ENCODE measurements around the gene SOWAHD. TPM values are rescaled to one million over a fixed set of nuclear protein-coding genes. Genes with fewer than 3 reads are reported as not detected.

The SOWAHD gene
- total and polyA plus RNA-seq, 2 donors (not counting 1 experiment from before 2014, with no cell fraction given) = 3.8 to 14.9 TPM

- Mint-ChIP-seq H3K4me1 (peaks cover 28% of the 10 kb centered on the region), H3K27ac (peak overlapping the region; percentile 46), H3K9me3 (ENCODE audit: insufficient read depth) (no peaks in the 10 kb centered on the region), H3K27me3 (no peaks in the 10 kb centered on the region), H3K4me3 (no peak overlapping the region)
- ChIA-PET CTCF (no interaction called here), POLR2A (no interaction called here)
- Histone ChIP-seq H3K79me2 (ENCODE audit: control insufficient read depth, insufficient read depth, low read length) (peaks cover 10% of the 10 kb centered on the region), H3K4me1 (ENCODE audit: control insufficient read depth in 2 of 2, insufficient read depth in 2 of 2, low read length in 2 of 2) (peaks cover 4 to 15% of the 10 kb centered on the region in 2 donors), H3K4me3 (ENCODE audit: control extremely low read depth in 1 of 5, extremely low read depth in 1 of 5, insufficient read depth in 1 of 5, low read depth in 2 of 5, low read length in 4 of 5) (no peak overlapping the region), H3K36me3 (replicated peaks in 1 of 2; ENCODE audit: control extremely low read depth in 1 of 2, control insufficient read depth in 1 of 2, extremely low read depth in 1 of 2, insufficient read depth in 2 of 2, low read length in 1 of 2) (peaks cover 0 to 26% of the 10 kb centered on the region in 2 experiments), H3K27ac (ENCODE audit: low read length in 2 of 2) (peak overlapping the region in 1 of 2 donors; percentile 53), H3K27me3 (replicated peaks in 1 of 4; ENCODE audit: control extremely low read depth in 1 of 4, control insufficient read depth in 3 of 4, insufficient read depth in 4 of 4, low read length in 3 of 4) (no peaks in the 10 kb centered on the region), H3K4me2 (replicated peaks; ENCODE audit: low read depth, low read length, poor library complexity, severe bottlenecking) (no peak overlapping the region), H3K9ac (ENCODE audit: low read length) (no peak overlapping the region), H2AFZ (ENCODE audit: insufficient read depth, low read depth, low read length, poor library complexity, severe bottlenecking) (no peak overlapping the region), H4K20me1 (ENCODE audit: control insufficient read depth, insufficient read depth, low read length, poor library complexity, severe bottlenecking) (peaks cover 20% of the 10 kb centered on the region), H3K9me3 (ENCODE audit: control extremely low read depth in 1 of 3, control insufficient read depth in 2 of 3, insufficient read depth in 1 of 3, low read length in 2 of 3) (no peaks in the 10 kb centered on the region)
- ATAC-seq (ENCODE audit: low read depth) = no peak
- WGBS (ENCODE audit: insufficient coverage) = 70% methylated on average over 2 of the region's 5 CpGs
- intact Hi-C loops (cut with micrococcal nuclease) = no loop called here
- no peak for DNase-seq
- TF ChIP-seq EZH2 (IDR thresholded peaks at IDR 0.05; ENCODE audit: borderline replicate concordance, insufficient read depth, low read depth, low read length, poor library complexity, severe bottlenecking) = no peak
- TF ChIP-seq, protein P1, sequence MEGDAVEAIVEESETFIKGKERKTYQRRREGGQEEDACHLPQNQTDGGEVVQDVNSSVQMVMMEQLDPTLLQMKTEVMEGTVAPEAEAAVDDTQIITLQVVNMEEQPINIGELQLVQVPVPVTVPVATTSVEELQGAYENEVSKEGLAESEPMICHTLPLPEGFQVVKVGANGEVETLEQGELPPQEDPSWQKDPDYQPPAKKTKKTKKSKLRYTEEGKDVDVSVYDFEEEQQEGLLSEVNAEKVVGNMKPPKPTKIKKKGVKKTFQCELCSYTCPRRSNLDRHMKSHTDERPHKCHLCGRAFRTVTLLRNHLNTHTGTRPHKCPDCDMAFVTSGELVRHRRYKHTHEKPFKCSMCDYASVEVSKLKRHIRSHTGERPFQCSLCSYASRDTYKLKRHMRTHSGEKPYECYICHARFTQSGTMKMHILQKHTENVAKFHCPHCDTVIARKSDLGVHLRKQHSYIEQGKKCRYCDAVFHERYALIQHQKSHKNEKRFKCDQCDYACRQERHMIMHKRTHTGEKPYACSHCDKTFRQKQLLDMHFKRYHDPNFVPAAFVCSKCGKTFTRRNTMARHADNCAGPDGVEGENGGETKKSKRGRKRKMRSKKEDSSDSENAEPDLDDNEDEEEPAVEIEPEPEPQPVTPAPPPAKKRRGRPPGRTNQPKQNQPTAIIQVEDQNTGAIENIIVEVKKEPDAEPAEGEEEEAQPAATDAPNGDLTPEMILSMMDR (IDR thresholded peaks at IDR 0.05) = no peak
These were observed 24.6 kb downstream of the SOWAHD start for GRCh38 chrX:119783026-119783425.

GRCh38 chrX:119784747-119785446 lies 26.5 kb downstream of the SOWAHD start:
- peaks cover 40% of the 10 kb centered on the region for H3K4me1 Mint-ChIP-seq
- CTCF ChIA-PET = interaction anchor here (0.6 to 1.7 kb wide), 14 partner anchors 10 to 301 kb away, joined by 3 to 9 read pairs (median 4); partner anchors contain the start of gene SOWAHD
- H3K9me3 Mint-ChIP-seq (ENCODE audit: insufficient read depth) = no peaks in the 10 kb centered on the region
- 83% methylated on average over 4 of the region's 14 CpGs for WGBS (ENCODE audit: insufficient coverage)
- no peak overlapping the region for H3K9ac ChIP-seq (ENCODE audit: low read length)
- intact Hi-C loops (cut with micrococcal nuclease) = no loop called here
- no peak overlapping the region for H3K4me3 Mint-ChIP-seq
- TF ChIP-seq, protein P1 (IDR thresholded peaks at IDR 0.05) = peak; percentile 71
- TF ChIP-seq EZH2 (IDR thresholded peaks at IDR 0.05; ENCODE audit: borderline replicate concordance, insufficient read depth, low read depth, low read length, poor library complexity, severe bottlenecking) = no peak
- POLR2A ChIA-PET = interaction anchor here (0.5 kb wide), 1 partner anchor 230 kb away, joined by 3 read pairs; no protein-coding TSS in a partner anchor
- H3K9me3 ChIP-seq (ENCODE audit: control extremely low read depth in 1 of 3, control insufficient read depth in 2 of 3, insufficient read depth in 1 of 3, low read length in 2 of 3) = no peaks in the 10 kb centered on the region
- no peak overlapping the region for H2AFZ ChIP-seq (ENCODE audit: insufficient read depth, low read depth, low read length, poor library complexity, severe bottlenecking)
- no peak overlapping the region for H3K4me3 ChIP-seq (ENCODE audit: control extremely low read depth in 1 of 5, extremely low read depth in 1 of 5, insufficient read depth in 1 of 5, low read depth in 2 of 5, low read length in 4 of 5)
- H3K79me2 ChIP-seq (ENCODE audit: control insufficient read depth, insufficient read depth, low read length) = peaks cover 26% of the 10 kb centered on the region
- H3K27ac Mint-ChIP-seq = peak overlapping the region; percentile 23
- H3K27ac ChIP-seq (ENCODE audit: low read length in 2 of 2) = no peak overlapping the region
- no peaks in the 10 kb centered on the region for H3K27me3 Mint-ChIP-seq
- H3K27me3 ChIP-seq (replicated peaks in 1 of 4; ENCODE audit: control extremely low read depth in 1 of 4, control insufficient read depth in 3 of 4, insufficient read depth in 4 of 4, low read length in 3 of 4) = no peaks in the 10 kb centered on the region
- peaks cover 27% of the 10 kb centered on the region for H4K20me1 ChIP-seq (ENCODE audit: control insufficient read depth, insufficient read depth, low read length, poor library complexity, severe bottlenecking)
- ATAC-seq (ENCODE audit: low read depth) = peak; percentile 72
- peak; percentile 59 for DNase-seq
- no peak overlapping the region for H3K4me2 ChIP-seq (replicated peaks; ENCODE audit: low read depth, low read length, poor library complexity, severe bottlenecking)
- peaks cover 0 to 39% of the 10 kb centered on the region in 2 experiments for H3K36me3 ChIP-seq (replicated peaks in 1 of 2; ENCODE audit: control extremely low read depth in 1 of 2, control insufficient read depth in 1 of 2, extremely low read depth in 1 of 2, insufficient read depth in 2 of 2, low read length in 1 of 2)
- H3K4me1 ChIP-seq (ENCODE audit: control insufficient read depth in 2 of 2, insufficient read depth in 2 of 2, low read length in 2 of 2) = peaks cover 17 to 29% of the 10 kb centered on the region in 2 donors

Measured in B cell (primary cell).